HEK293 (cell line): ENCODE results near the gene CDH23.

Experiments
- CTCF ChIA-PET: fragments of 350-600 bp; formaldehyde crosslinking; extraction: SDS; loops from one replicate; lab custom pipeline; 2021; ENCODE audit warnings: antibody characterized with exemption; lab: Yijun Ruan, JAX
- POLR2A ChIA-PET: fragments of 300-600 bp; formaldehyde crosslinking; extraction: SDS; loops from one replicate; lab custom pipeline; 2020; ENCODE audit warnings: antibody characterized with exemption, inconsistent platforms; lab: Yijun Ruan, JAX
- H3K27ac ChIP-seq: fragments of 200-500 bp; sonication (Bioruptor generic); 2 replicates; pipeline ENCODE4 v1.5.1; 2014; ENCODE audit warnings: low read depth, low read length, control low read depth, inconsistent platforms; ENCODE audit errors: extremely low read depth
- H3K36me3 ChIP-seq, 2 experiments: fragments of 200-500 bp in 1 of 2; sonication (Bioruptor generic) in 1 of 2; 1 replicate in 1 of 2; 2 replicates in 1 of 2; pipeline ENCODE4 v1.5.1; 2014 to 2017; ENCODE audit warnings: inconsistent platforms in 2 of 2, low read length in 2 of 2; ENCODE audit not compliant: control insufficient read depth in 2 of 2, insufficient read depth in 1 of 2
- H3K4me1 ChIP-seq: fragments of 200-500 bp; sonication (Bioruptor generic); 2 replicates; pipeline ENCODE4 v1.5.1; 2014; ENCODE audit warnings: mild to moderate bottlenecking, low read length, inconsistent platforms; ENCODE audit not compliant: control insufficient read depth, insufficient read depth
- H3K4me3 ChIP-seq: 2 replicates; pipeline ENCODE4 v1.5.1; 2011; ENCODE audit warnings: low read depth, mild to moderate bottlenecking, control low read depth, low read length, moderate library complexity
- H3K9me3 ChIP-seq: fragments of 200-500 bp; sonication (Bioruptor generic); 2 replicates; pipeline ENCODE4 v1.5.1; 2014; ENCODE audit warnings: low read depth, low read length, inconsistent platforms; ENCODE audit not compliant: control insufficient read depth, insufficient read depth
- GLIS2 ChIP-seq: fragments of 450-650 bp; formaldehyde crosslinking; IDR thresholded peaks from 2 replicates; pipeline ENCODE4 v1.5.1; 2016; ENCODE audit warnings: missing biosample characterization, missing genetic modification characterization
- IKZF3 ChIP-seq: fragments of 450-650 bp; IDR thresholded peaks from 2 replicates; pipeline ENCODE4 v1.5.0; 2018; ENCODE audit warnings: missing biosample characterization, mild to moderate bottlenecking, missing genetic modification characterization, moderate library complexity
- KLF1 ChIP-seq: fragments of 450-650 bp; formaldehyde crosslinking; IDR thresholded peaks from 2 replicates; pipeline ENCODE4 v1.5.1; 2016; ENCODE audit warnings: missing biosample characterization, missing genetic modification characterization
- PRDM1 ChIP-seq: fragments of 450-650 bp; formaldehyde crosslinking; IDR thresholded peaks from 2 replicates; pipeline ENCODE4; 2016; ENCODE audit warnings: missing biosample characterization, missing genetic modification characterization
- ZBTB17 ChIP-seq: fragments of 450-650 bp; formaldehyde crosslinking; IDR thresholded peaks from 2 replicates; pipeline ENCODE4 v1.5.1; 2016; ENCODE audit warnings: missing biosample characterization, missing genetic modification characterization
- ZIC2 ChIP-seq: fragments of 450-650 bp; formaldehyde crosslinking; IDR thresholded peaks from 2 replicates; pipeline ENCODE4 v1.5.1; 2016; ENCODE audit warnings: missing biosample characterization, missing genetic modification characterization
- ZNF112 ChIP-seq: fragments of 450-650 bp; formaldehyde crosslinking; IDR thresholded peaks from 2 replicates; pipeline ENCODE4 v1.5.0; 2017; ENCODE audit warnings: missing biosample characterization, missing genetic modification characterization
- ZNF23 ChIP-seq: fragments of 450-650 bp; formaldehyde crosslinking; IDR thresholded peaks from 2 replicates; pipeline ENCODE4 v1.5.1; 2016; ENCODE audit warnings: missing biosample characterization, missing genetic modification characterization, borderline replicate concordance
- ZNF248 ChIP-seq: fragments of 450-650 bp; formaldehyde crosslinking; IDR thresholded peaks from 2 replicates; pipeline ENCODE4 v1.5.1; 2017; ENCODE audit warnings: missing biosample characterization, missing genetic modification characterization
- ZNF544 ChIP-seq: fragments of 450-650 bp; formaldehyde crosslinking; IDR thresholded peaks from 2 replicates; pipeline ENCODE4 v1.5.0; 2017; ENCODE audit warnings: missing biosample characterization, missing genetic modification characterization
- ZNF571 ChIP-seq: fragments of 450-650 bp; formaldehyde crosslinking; IDR thresholded peaks from 2 replicates; pipeline ENCODE4 v1.5.0; 2017; ENCODE audit warnings: missing biosample characterization, missing genetic modification characterization
- ZNF596 ChIP-seq: fragments of 450-650 bp; IDR thresholded peaks from 2 replicates; pipeline ENCODE4 v1.5.0; 2018; ENCODE audit warnings: missing biosample characterization, mild to moderate bottlenecking, missing genetic modification characterization, moderate library complexity
- TF ChIP-seq, protein P1 (sequence below): fragments of 450-650 bp; formaldehyde crosslinking; IDR thresholded peaks from 2 replicates; pipeline ENCODE4 v1.5.1; 2017; ENCODE audit warnings: missing biosample characterization, missing genetic modification characterization
- TF ChIP-seq, protein P2 (sequence below): fragments of 450-650 bp; formaldehyde crosslinking; IDR thresholded peaks from 2 replicates; pipeline ENCODE4; 2016; ENCODE audit warnings: missing biosample characterization, missing genetic modification characterization
- TF ChIP-seq, protein P3 (sequence below): fragments of 450-650 bp; formaldehyde crosslinking; IDR thresholded peaks from 2 replicates; pipeline ENCODE4 v1.5.1; 2016; ENCODE audit warnings: missing biosample characterization, missing genetic modification characterization, borderline replicate concordance
- TF ChIP-seq, protein P4 (sequence below): fragments of 450-650 bp; formaldehyde crosslinking; IDR thresholded peaks from 2 replicates; pipeline ENCODE4 v1.5.1; 2016; ENCODE audit warnings: missing biosample characterization, missing genetic modification characterization
- TF ChIP-seq, protein P5 (sequence below): fragments of 450-650 bp; formaldehyde crosslinking; IDR thresholded peaks from 2 replicates; pipeline ENCODE4 v1.5.1; 2016; ENCODE audit warnings: missing biosample characterization, missing genetic modification characterization, borderline replicate concordance

CDH23 gene

DNA sequence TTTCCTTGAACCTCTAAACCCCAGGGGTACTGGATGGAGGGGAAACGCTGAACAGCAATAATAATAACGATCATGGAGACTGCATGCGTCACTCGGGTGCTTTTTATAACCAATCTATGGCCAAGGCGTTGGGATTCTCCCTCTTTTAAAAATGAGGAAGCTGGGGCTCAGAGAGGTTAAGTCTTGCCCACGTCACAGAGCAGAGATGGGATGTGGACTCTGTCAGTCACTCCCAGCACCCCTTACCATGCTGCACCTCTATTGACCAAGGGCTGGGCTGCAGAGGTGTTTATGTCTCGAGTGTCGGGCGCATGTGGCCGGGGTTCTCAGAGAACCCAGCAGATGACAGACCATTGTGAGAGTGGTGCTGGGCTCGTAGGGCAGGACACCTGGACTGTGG, 129.9 kb downstream of the CDH23 start:
- H3K36me3 ChIP-seq, result no peaks in the 10 kb centered on the region
- no peaks in the 10 kb centered on the region for H3K9me3 ChIP-seq
- no peak overlapping the region for H3K27ac ChIP-seq
- ChIA-PET CTCF (interaction anchor here (0.6 kb wide), 1 partner anchor 142 kb away, joined by 3 read pairs; no protein-coding TSS in a partner anchor), POLR2A (no interaction called here)
- H3K4me3 ChIP-seq, result no peak overlapping the region
- no peaks in the 10 kb centered on the region for H3K4me1 ChIP-seq
- TF ChIP-seq ZNF571 (no peak), ZBTB17 (tag by site-specific recombination) (no peak), KLF1 (no peak), ZNF112 (tag by site-specific recombination) (no peak), GLIS2 (tag by site-specific recombination) (no peak), IKZF3 (no peak), ZNF23 (tag by site-specific recombination) (no peak), ZNF596 (tag by site-specific recombination) (no peak), ZNF248 (tag by site-specific recombination) (no peak)
- TF ChIP-seq, protein P1, sequence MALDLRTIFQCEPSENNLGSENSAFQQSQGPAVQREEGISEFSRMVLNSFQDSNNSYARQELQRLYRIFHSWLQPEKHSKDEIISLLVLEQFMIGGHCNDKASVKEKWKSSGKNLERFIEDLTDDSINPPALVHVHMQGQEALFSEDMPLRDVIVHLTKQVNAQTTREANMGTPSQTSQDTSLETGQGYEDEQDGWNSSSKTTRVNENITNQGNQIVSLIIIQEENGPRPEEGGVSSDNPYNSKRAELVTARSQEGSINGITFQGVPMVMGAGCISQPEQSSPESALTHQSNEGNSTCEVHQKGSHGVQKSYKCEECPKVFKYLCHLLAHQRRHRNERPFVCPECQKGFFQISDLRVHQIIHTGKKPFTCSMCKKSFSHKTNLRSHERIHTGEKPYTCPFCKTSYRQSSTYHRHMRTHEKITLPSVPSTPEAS (tag by site-specific recombination), result no peak
- TF ChIP-seq, protein P2, sequence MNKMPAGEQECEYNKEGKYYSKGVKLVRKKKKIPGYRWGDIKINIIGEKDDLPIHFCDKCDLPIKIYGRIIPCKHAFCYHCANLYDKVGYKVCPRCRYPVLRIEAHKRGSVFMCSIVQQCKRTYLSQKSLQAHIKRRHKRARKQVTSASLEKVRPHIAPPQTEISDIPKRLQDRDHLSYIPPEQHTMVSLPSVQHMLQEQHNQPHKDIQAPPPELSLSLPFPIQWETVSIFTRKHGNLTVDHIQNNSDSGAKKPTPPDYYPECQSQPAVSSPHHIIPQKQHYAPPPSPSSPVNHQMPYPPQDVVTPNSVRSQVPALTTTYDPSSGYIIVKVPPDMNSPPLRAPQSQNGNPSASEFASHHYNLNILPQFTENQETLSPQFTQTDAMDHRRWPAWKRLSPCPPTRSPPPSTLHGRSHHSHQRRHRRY, result no peak
- TF ChIP-seq, protein P3, sequence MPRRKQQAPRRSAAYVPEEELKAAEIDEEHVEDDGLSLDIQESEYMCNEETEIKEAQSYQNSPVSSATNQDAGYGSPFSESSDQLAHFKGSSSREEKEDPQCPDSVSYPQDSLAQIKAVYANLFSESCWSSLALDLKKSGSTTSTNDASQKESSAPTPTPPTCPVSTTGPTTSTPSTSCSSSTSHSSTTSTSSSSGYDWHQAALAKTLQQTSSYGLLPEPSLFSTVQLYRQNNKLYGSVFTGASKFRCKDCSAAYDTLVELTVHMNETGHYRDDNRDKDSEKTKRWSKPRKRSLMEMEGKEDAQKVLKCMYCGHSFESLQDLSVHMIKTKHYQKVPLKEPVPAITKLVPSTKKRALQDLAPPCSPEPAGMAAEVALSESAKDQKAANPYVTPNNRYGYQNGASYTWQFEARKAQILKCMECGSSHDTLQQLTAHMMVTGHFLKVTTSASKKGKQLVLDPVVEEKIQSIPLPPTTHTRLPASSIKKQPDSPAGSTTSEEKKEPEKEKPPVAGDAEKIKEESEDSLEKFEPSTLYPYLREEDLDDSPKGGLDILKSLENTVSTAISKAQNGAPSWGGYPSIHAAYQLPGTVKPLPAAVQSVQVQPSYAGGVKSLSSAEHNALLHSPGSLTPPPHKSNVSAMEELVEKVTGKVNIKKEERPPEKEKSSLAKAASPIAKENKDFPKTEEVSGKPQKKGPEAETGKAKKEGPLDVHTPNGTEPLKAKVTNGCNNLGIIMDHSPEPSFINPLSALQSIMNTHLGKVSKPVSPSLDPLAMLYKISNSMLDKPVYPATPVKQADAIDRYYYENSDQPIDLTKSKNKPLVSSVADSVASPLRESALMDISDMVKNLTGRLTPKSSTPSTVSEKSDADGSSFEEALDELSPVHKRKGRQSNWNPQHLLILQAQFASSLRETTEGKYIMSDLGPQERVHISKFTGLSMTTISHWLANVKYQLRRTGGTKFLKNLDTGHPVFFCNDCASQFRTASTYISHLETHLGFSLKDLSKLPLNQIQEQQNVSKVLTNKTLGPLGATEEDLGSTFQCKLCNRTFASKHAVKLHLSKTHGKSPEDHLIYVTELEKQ (tag by site-specific recombination), result no peak
- TF ChIP-seq, protein P4, sequence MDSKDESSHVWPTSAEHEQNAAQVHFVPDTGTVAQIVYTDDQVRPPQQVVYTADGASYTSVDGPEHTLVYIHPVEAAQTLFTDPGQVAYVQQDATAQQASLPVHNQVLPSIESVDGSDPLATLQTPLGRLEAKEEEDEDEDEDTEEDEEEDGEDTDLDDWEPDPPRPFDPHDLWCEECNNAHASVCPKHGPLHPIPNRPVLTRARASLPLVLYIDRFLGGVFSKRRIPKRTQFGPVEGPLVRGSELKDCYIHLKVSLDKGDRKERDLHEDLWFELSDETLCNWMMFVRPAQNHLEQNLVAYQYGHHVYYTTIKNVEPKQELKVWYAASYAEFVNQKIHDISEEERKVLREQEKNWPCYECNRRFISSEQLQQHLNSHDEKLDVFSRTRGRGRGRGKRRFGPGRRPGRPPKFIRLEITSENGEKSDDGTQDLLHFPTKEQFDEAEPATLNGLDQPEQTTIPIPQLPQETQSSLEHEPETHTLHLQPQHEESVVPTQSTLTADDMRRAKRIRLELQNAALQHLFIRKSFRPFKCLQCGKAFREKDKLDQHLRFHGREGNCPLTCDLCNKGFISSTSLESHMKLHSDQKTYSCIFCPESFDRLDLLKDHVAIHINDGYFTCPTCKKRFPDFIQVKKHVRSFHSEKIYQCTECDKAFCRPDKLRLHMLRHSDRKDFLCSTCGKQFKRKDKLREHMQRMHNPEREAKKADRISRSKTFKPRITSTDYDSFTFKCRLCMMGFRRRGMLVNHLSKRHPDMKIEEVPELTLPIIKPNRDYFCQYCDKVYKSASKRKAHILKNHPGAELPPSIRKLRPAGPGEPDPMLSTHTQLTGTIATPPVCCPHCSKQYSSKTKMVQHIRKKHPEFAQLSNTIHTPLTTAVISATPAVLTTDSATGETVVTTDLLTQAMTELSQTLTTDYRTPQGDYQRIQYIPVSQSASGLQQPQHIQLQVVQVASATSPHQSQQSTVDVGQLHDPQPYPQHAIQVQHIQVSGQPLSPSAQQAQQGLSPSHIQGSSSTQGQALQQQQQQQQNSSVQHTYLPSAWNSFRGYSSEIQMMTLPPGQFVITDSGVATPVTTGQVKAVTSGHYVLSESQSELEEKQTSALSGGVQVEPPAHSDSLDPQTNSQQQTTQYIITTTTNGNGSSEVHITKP, result no peak

DNA sequence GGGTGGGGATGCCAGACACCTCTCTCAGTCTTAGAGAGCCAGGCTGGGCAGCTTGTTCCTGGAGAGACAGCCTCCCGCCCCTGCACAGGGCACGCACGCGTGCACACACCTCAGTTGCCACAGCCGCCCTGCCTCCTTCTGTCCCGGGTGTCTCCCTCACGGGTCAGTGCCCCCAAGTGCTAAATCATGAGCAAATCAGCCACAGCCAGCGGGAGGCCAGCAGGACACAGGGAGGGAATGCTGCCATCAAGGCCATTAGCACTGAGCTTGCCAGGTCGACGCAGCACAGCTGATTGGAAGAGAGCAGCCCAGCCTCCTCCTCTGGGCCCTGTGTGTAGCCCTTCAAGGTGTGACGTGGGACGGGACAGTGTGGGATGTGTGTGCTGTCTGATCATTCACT, 130.4 kb downstream of the CDH23 start:
- Histone ChIP-seq H3K4me1 (no peaks in the 10 kb centered on the region), H3K36me3 (no peaks in the 10 kb centered on the region), H3K27ac (no peak overlapping the region), H3K4me3 (no peak overlapping the region), H3K9me3 (no peaks in the 10 kb centered on the region)
- ChIA-PET POLR2A (no interaction called here), CTCF (no interaction called here)
- TF ChIP-seq ZIC2 (tag by site-specific recombination) (peak; percentile 34; the same call in 1 of the 2 replicates), IKZF3 (no peak), ZNF544 (tag by site-specific recombination) (no peak), PRDM1 (tag by site-specific recombination) (no peak)
- TF ChIP-seq, protein P5, sequence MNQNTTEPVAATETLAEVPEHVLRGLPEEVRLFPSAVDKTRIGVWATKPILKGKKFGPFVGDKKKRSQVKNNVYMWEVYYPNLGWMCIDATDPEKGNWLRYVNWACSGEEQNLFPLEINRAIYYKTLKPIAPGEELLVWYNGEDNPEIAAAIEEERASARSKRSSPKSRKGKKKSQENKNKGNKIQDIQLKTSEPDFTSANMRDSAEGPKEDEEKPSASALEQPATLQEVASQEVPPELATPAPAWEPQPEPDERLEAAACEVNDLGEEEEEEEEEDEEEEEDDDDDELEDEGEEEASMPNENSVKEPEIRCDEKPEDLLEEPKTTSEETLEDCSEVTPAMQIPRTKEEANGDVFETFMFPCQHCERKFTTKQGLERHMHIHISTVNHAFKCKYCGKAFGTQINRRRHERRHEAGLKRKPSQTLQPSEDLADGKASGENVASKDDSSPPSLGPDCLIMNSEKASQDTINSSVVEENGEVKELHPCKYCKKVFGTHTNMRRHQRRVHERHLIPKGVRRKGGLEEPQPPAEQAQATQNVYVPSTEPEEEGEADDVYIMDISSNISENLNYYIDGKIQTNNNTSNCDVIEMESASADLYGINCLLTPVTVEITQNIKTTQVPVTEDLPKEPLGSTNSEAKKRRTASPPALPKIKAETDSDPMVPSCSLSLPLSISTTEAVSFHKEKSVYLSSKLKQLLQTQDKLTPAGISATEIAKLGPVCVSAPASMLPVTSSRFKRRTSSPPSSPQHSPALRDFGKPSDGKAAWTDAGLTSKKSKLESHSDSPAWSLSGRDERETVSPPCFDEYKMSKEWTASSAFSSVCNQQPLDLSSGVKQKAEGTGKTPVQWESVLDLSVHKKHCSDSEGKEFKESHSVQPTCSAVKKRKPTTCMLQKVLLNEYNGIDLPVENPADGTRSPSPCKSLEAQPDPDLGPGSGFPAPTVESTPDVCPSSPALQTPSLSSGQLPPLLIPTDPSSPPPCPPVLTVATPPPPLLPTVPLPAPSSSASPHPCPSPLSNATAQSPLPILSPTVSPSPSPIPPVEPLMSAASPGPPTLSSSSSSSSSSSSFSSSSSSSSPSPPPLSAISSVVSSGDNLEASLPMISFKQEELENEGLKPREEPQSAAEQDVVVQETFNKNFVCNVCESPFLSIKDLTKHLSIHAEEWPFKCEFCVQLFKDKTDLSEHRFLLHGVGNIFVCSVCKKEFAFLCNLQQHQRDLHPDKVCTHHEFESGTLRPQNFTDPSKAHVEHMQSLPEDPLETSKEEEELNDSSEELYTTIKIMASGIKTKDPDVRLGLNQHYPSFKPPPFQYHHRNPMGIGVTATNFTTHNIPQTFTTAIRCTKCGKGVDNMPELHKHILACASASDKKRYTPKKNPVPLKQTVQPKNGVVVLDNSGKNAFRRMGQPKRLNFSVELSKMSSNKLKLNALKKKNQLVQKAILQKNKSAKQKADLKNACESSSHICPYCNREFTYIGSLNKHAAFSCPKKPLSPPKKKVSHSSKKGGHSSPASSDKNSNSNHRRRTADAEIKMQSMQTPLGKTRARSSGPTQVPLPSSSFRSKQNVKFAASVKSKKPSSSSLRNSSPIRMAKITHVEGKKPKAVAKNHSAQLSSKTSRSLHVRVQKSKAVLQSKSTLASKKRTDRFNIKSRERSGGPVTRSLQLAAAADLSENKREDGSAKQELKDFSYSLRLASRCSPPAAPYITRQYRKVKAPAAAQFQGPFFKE (tag by site-specific recombination), result no peak
